ENCODE results near the gene ZNF124.

DNA sequence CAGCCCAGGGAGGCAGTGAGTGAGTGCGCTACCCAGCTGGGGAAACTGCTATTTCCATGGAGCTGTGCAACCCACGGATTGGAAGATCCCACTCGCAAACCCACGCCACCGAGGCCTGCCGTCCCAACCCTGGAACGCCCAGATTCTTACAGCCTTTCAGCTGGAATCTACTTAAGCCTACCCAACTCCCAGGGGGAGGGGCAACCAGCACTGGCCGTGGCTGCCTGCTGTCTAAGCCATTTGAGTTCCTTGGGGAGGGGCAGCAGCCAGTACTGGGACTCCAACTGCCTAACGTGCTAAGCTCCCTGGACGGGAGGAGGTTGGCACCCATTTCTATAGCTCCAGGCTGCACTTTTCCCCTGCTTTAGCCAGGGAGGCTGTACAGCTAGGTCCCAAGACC lies 40.6 kb downstream of the ZNF124 start:
- TF ChIP-seq POLR2AphosphoS5 (IDR thresholded peaks at IDR 0.05; ENCODE audit: low read depth, low read length) (no peak), TAF1 (IDR thresholded peaks at IDR 0.05; ENCODE audit: borderline replicate concordance, insufficient read depth, low read length) (no peak), REST (IDR thresholded peaks at IDR 0.05; ENCODE audit: insufficient read depth in 1 of 2, low read depth in 2 of 2, low read length in 2 of 2) (no peak), SIN3A (IDR thresholded peaks at IDR 0.05; ENCODE audit: borderline replicate concordance, insufficient read depth, low read length) (no peak)

Measured in PFSK-1 (cell line).